ENCODE measurements around the gene IDH3A. TPM values are rescaled to one million over a fixed set of nuclear protein-coding genes. Genes with fewer than 3 reads are reported as not detected.
A peak's percentile ranks its signal among the peaks of the same experiment; 100 is the strongest.

IDH3A gene
- polyA plus RNA-seq (ENCODE audit: insufficient read length) = 39.0 TPM

DNA sequence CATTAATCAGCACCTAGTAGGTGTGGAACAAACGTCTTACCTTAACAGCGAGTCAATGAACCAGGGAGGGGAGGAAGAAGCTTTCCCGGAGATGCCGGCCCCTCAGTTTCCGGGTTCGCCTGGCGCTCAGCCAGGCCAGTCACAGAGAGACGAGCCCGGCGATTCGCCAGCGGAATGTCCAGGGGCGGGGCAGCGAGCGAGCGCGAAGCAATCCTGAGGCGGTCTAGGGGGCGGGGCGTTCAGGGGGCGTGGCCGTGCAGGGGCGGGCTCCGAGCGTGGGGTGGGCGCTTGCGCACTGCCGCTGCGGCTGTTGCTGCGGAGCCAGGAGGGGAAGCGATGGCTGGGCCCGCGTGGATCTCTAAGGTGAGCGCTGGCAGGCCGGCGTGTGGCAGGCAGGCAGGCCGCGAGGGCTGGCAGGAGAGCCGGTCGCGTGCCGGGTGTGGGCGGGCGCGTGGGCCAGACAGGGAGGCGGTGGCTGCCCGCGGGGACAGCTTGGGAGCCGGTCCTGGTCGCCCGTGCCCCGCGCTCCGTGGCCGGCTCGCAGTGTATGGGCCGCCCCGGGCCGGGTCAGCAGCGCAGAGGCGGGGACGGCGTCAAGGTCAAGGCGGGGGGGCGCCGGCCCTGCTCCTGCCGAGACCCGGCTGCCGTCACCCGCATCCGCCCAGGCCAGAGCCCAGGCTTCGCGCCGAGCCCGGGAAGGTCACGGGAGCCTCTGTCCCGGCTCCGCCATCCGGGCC lies at the start of gene IDH3A:
TSS of gene IDH3A (plus strand) at position 295 of the 737 bp plus-strand sequence. CDS start at position 337, 42 bp downstream.
- DNase-seq = peak; percentile 100

DNA sequence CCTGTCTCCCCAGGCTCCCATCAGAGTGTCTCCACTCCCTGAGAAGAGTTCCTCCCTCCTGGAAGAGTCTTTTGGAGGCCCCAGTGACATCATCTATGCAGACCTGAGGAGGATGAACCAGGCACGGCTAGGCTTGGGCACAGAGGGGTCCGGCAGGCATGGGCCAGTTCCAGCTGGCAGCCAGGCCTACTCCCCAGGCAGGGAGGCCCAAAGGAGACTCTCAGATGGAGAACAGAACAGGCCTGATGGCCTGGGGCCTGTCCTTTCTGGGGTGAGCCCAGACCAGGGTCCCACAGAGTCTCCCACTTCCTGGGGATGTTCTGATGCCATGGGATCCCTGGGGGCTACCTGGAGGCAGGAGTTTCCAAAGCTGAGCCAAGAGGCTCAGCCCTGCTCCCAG lies 48.3 kb upstream of the IDH3A start:
- DNase-seq = no peak

DNA sequence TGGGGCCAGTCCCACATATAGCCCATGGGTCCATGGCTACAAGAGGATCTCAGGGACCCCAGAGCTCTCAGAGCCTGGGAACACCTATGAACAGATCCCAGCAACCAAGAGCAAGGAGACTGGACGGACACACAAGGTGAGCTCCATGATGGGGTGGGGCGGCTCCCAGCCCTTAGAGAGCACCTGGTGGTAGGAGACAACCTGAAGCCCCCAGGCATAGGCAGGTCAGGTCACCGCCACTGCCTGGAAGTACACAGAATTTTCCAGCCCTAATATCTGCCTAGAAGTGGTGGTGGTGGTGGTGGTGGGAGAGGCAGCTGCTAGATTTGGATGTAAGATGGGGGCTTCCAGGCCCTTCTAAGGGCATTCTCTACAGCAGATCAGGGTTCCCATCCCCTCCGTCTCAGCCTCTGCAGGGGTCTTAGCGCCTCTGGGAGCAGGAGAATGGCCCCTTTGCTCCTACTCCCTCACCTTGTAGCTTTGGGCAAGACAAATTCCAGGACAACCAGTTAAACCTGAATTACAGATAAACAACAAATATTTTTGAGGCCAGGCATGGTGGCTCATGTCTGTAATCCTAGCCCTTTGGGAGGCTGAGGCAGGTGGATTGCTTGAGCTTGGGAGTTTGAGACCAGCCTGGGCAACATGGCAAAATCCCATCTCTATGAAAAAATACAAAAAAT lies 47.6 kb upstream of the IDH3A start:
- DNase-seq = no peak

DNA sequence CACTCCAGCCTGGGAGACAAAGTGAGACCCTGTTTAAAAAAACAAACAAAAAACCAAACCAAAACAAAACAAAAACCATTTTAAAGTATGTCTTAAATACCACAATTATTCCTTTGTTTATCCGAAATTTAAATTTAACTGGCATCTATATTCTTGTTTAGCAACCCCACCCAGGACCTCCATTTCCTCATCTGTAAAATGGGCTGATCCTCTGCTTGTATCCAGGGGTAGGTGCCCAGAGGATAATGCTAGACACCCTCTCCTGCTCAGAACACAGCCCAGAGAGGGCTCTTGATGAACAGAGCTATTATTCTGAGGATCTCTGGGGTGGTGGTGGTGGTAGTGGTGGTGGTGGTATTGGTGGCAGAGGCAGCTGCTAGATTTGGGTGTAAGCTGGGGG lies 47.0 kb upstream of the IDH3A start:
- no peak for DNase-seq

DNA sequence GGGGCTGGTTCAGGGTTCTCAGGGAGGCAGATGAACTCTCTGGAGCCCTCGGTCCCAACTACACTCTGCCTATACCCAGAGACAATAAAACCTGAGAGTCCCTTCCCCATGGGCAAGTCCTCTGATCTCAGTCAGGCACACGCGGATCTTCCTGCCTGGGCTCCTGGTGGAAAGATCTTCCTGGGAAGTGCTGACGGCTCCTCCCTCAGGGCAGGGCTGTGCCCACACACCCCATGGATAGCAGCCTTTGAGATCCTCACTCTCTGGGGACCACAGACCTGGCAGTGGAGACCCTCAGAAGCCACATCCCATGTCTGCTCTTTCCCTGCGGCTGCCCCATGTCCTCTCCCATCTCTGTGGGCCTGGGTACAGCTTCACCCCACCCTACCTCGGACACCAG lies 46.4 kb upstream of the IDH3A start:
- DNase-seq = no peak

DNA sequence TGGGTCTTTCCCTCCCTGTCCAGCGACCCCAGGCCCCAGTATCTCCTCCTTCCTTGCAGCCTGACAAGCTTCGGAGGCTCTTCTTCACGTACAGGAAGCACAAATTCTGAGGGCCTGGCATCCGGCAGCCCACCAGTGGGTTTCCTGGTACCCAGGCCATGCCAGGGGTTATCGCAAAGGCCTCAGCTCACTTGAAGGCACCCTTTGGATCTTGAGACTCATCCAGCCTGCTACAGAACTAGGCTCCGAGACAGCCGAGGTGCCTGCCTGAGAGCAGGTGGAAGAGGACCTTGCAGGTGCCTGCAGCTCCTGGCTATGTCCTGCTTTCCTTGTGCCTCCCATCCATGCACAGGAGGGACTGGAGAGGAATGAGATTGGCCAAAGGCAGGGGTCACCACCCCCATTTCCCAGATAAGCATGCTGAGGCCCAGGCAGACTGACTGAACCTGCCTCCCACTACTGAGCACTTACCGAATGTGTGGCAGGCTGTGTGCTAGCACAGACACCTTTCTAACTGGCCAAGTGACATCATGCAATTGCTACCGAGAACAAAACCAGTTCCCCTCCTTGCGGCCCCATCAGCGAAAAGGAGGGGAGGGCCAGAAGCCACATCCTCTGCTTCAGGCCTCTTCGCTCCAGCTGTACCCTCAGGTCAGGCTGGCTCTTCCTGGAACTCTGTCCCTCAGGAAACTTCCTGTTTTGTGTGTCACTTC lies 45.6 kb upstream of the IDH3A start:
- DNase-seq = no peak

DNA sequence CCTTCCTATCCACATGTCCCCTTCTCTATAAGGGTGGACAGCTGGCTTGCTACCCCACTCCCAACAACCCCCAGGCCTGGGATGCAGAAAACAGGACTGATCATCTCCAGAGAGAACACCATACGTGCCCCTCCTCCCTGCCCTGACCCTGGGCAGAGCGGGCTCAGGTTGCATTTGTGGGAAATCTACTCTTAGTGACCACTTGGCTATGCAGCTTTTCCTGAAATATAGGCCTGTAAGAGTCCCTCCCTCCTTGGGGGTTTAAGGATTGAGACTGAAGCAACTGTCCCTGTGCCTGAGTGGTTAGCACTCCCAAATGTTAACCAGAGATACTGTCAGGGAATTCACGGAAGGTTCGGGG lies 45.1 kb upstream of the IDH3A start:
- DNase-seq = no peak

DNA sequence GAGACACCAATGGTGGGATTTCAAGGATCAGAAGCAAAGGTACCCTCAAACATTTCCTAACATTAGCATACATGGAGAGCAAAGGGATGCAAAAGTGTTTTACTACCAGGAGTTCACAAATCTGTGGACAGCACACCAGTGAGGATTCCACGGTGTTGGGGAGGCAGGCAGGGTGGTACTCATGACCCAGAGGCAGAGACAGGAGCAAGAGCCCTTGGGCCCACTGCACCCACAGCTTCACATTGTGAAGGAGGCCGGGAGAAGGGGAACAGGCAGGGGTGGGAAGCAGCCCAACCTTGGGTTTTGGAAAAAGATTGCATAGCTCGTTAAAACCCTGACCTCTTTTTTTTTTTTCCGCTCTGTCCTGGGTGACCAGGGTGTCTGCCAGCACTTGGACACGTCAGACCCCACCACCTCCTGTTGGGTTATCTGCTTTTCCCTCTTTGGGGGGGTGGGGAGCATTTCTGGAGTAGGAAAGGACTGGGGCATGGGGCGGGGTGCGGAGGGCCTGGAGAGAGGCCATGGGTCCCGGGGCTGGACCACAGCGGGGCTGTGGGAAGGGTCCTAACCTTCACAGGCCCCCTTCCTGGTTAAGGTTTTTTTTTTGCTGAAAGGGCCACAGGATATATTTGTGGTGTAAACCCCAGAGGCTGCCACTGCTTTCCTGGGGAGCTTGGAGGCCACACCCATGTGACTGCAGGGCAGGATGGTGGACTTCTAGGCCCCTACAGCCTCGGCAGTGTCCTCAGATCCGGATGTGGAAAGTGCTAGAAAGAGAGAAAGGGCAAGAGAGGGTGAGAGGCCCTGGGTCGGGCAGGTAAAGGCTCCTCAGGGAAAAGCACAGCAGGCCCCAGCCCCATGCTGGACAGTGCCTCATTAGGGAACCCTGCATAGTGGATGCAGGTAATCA lies 44.3 kb upstream of the IDH3A start:
- DNase-seq = no peak

DNA sequence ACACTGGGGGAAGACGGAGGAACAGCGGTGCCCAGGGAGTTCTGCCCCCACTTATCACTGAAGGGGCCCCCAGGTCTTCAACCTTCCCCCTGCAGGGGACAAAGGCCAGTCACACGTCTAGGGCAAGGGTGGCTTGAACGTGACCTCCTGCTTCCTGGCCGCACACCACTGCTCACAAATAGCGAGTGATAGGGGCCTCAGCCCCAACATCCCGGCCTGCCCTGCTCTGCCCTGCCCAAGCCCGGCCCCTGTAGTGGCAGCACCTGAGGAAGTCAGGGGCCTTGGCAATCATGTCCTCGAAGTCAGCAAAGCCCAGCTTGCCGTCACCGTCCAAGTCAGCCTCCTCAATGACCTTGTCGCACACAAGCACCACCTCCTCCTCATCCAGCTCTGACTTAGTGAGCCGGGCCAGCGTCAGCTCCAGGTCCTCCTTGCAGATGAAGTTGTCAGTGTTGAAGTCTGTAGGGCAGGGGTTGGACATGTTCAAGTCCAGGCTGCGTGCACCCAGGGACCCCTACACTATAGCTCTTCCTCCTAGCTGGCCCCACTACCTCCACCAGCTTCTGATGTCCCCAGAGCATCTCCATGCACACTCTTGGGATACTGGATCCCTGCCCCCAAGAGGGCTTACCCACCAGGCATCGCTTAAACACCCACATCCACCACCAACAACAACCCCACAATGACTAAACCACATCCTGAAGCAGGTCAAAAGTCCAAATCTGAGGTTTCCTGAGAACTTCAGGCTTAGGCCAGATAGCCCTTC lies 43.5 kb upstream of the IDH3A start:
- DNase-seq = no peak

DNA sequence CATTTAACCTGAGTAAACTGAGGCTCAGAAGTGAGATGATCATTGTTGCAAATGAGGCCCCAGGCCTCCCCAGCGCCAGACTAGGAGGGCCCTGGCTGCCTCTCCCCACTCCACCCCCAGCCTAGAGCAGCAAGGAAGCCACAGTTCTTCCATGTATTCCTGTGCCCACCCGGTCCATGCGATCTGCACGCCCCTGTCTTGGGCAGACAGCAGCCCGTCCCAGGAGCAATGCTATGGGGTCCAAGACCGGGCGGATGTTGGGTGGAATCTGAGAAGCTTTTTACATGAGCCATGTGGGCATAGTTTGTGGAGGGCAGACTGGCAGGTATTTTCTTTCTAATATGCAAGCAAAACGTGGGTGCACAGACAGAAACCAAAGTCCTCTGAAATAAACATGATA lies 41.7 kb upstream of the IDH3A start:
- DNase-seq = no peak

DNA sequence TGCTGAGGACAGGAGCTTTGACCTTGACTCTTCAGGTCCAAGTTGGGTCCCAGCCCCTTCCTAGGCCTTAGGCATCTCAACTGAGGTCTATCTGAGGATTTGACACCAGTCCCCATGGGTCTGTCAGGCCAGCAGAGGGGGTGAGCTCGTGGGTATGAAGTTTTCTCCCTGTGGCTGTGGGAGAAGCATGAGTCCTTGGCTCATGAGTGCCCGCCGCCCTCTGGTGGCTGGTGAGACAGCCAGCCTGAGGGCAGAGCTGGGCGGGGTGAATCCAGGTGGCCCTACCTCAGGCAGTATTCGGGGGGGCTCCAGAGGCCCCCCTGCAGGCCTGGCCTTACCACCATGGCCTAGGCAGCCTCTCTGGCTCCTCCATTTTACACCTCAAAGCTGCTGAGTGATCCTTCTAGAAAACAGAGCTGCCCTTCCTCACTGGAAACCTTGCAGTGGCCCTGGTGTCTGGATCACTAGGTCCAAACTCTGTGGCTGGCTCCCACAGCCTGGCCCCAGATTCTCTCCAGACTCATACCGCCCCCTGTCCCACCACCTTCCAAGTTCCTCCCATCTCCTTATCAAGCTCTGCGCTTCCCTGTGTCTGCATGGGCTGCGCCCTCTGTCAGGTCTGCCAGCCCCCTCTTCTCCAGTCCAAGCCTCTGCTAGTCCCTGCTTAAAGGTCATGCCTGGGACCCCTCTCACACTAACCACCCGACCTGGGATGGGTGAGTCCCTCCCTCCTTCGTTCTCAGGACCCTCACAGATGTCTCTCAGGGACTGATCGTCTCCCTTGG lies 40.7 kb upstream of the IDH3A start:
- peak; percentile 74 for DNase-seq

DNA sequence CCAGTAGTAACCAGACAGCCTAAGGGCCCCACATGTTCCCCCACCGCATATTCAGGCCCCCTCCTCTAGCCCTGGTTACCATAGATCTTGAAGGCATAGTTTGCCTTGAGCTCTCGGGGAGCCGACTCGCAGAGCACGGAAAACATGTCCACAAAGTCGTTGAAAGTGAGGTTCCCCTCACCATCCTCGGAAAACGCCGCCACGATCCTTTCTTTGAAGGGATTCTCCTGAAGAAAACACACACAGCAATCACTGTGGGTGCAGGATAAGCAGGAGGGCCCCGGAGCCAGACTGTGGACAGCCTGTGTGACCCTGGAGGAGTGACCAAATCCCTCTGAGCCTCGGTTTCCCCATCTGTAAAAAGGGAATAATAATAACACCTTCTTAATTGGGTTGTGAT lies 40.0 kb upstream of the IDH3A start:
- no peak for DNase-seq

DNA sequence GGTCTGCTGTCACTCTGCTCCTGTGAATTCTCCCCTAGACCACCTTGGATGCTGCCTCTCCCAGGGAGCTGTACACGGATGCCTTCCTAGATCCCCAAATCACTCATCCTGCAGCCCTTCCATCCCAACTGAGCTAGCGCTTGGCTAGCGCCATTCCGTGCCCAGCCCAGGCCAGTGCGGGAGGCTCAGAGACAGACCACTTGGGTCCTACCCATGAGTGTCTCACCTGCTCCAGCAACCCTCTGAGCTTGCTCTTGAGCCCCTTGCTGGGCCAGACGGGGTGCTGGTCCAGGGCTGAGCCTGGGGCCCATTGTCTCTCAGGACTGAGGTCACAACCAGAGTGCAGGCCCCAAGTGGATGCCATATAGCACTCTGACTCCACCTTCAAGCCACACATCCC lies 39.1 kb upstream of the IDH3A start:
- DNase-seq = no peak

DNA sequence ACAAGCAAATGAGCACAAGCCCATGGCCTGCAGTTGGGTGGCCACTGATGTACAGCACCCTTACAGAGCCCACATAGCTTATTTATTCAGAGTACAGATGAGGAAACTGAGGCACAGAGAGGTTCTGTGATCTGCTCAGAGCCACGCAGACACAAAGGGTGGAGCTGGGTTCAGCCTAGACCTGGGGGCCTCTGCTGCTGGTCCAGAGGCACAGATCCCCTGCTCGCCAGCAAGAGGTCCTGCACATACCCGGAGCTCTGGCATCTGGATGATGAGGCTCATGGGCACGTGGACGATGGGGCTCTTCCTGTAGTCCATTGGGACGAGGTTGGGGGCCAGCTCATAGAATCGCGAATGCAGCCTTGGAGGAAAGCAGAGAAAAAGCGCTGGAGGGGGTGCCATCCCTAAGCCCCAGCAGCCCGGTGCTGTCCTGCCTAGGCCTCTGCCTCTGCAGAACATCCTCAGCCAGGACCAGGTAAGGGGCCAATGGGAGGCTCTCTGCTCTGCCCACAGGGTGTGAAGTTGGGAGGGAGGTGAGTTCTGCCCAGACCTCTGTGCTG lies 38.2 kb upstream of the IDH3A start:
- no peak for DNase-seq

DNA sequence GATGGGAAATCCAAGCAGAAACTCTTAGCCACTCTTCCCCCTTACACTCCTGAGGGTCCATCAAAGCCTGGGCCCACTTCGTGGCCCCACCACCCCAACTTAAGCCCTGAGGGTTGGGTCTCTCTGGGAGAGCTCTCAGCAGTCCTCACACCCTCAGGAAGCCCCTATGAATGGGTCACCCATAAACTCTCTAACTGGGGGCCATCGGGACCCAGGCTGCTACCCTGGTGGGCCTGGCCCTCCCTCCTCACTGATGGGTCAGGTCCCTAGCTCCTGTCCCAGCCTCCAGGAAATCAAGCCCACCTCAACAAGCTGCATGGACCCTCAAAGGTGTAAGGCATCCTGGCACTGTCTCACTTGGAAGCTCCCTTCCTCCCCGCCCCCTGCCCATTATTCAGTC lies 37.4 kb upstream of the IDH3A start:
- DNase-seq = no peak

DNA sequence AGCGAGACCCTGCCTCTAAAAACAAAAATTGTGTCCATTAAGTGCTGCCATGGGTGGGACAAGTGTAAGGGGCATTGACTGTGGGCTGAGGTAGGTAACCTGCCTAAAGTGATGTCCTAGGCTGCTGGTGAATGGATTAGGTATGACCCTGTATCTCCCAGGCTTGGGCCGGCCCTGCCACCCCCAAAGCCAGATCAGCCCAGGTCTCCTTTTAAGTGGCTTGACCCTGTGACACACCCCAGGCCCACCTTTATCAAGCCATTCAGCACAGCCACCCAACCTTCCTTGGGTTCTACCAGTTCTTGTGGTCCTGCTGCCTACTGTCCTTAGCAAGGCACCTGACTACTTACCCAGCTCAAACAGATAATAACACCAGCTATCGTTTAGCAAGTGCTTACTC lies 36.6 kb upstream of the IDH3A start:
- DNase-seq = no peak

DNA sequence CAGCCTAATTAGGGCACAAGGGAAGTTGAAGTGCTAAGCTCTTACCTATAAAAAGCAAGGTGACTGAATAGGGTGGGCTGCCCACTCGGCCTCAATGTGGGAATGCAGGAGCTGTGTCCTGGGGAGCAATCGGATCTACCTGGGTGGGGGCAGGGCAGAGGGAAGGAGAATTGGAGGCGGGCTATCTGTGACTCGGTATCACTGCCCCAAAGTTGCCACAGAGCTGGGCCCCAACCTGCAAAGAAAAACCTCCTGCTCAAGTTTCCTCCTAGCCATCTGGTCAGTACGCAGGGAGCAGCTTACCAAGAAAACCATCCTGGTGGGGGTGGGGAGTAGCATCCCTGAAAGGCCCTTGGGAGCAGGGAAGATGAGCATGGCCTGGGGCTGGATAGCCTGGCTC lies 28.6 kb upstream of the IDH3A start:
- no peak for DNase-seq

DNA sequence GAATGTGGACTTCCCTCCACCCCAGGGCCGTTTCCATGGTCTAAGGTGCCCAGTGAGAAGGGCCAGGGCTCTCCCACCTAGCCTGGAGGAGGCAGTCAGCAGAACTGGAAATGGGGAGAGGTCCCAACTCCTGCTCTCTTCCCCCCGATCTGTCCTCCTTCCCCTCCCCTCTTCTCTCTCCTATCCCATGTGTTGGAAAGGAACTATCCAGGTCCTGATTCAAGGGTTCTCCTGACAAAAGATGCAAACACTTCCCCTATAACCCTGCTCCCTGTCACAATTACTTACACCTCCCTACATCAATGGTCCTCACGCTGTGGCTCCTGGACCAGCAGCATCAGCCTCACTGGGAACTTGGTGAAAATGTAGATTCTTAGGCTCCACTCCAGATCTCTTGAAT lies 23.9 kb upstream of the IDH3A start:
- no peak for DNase-seq

DNA sequence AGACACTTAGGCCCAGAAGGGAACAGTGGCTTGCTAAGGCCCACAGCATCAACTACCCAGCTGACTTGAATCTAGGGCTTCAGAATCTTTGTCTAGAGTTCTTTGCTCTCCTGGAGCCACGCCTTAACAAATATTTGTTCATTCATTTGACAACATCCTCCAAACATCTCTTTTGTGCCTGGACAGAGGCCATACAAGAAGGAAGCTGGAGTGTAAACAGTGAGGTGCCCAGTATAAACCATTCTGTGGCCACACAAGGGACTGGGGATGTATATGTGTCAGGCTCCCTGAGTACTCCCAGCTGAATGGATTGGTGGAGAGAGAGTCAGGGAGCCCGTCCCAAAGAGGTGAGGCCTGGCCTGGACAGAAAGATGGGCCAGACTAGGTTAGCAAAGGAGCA lies 21.3 kb upstream of the IDH3A start:
- DNase-seq = no peak

DNA sequence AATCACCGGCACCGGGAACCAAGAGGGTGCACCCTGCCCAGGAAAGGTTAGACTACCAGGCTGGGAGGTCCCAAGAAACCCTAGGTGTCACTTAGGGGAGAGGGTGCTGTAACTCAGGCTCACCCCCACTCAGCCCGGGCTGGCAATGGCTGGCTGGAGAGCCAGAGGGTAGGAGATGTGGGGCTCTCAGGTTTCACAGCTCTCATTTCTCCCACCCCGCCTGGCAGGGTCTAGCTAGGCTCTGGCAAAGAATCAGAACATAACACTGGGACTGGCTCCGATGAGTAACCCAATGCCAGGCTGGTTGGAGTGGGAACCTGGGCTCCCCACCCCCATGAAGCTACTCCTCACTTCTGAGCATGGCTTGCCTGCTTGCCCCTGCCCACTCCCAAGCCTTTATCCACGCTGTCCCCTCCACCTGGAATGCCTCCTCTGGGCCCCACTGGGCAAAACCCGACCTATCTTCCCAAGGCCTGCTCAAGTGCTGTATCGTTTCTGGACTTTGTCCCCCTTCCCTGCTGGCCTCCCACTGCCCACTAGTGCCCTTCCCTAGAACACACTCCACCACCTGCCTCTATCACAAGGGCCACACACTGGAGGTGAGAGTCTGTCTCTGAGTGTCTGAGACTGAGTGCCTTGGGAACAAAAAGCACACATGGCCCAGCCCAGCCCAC lies 19.9 kb upstream of the IDH3A start:
- DNase-seq = no peak
